GM19467 (cell line): ENCODE measurements around the gene INSC.

Source experiments
- ATAC-seq: cut with Tn5 transposase; IDR thresholded peaks from one replicate; pipeline ENCODE4 v1.9.1; 2021; ENCODE audit warnings: mild to moderate bottlenecking, moderate library complexity; ENCODE audit not compliant: unreplicated experiment

INSC gene

DNA sequence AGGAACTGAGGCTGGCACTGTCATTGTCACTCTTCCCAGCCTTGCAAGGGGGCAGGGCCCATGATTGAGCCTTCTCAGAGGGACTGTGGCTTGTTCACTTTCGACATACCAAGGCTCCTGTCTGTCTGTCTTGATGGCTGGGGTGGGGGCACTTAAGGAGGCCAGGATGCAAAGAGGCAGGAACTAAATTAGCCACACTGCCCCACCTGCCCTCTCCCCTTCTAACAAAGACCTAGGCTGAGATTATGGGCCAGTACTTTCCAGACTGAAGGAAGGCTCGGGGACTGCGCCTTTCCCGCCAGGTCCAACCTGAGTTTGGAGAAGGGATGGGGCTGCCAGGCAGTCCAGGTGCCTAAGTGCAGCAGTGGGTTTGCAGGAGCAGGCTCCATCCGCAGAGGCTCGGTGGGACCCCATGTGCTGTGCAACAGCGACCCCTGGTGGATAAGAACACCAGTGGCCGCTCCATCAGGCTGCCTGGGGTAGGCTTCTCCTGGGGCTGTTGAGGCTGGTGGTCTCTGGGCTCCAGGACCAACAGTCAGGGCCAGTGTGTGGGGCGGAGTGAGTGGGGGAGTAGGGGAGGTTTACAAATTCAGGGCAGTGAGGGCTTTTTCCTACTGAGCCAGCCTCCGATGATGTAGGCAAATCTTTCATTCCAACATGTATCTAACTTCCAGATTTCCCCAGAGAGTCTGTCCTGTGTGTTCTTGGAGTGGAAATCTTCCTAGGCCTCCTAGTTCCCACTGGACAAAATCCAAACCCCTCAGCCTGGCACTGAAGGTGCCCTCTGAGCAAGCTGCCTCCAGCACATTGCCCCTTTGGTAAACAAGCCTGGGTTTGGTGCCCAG, 93.9 kb downstream of the INSC start:
- ATAC-seq = peak; percentile 95

- no peak for ATAC-seq
Observed at GRCh38 chr11:15212876-15213275, 98.2 kb downstream of the INSC start.

DNA sequence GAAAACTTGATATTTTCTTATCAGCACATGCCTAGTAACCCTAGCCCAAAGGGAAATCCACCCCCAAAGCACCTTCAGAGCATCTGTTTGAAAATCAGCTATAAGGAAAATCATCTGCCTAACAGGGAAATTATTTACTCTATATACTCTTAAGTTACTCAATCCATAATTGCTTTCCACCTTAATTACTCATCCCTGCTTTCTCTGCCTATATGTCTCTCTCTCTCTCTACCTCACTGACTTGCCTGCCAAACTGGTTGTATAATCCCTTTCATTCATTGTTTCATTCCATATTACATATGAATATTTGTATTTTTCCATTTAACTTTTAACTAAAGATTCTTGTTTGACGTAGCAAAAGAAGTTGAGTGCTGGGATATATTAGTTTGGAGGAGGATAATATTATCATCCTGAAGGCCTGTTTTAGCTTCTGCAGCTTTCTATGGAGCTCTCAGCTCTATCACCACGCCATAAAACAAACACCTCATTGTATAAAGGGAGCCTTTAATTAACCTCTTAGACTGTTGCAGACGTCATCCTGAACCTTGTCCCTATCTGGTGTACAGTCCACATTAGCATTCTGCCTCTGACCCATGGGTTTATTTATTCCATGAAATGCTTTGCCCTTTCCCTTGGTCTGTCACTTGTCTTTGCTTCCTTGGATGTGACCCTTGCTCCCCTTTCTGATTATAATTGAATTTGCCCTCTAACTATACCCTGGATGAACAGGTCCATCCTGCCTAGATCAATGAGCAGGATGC, 98.9 kb downstream of the INSC start:
- no peak for ATAC-seq

- no peak for ATAC-seq
Observed at GRCh38 chr11:15215005-15215404, 100.3 kb downstream of the INSC start.

- no peak for ATAC-seq
Observed at GRCh38 chr11:15216678-15217077, 102.0 kb downstream of the INSC start.

GRCh38 chr11:15217416-15217815, 102.7 kb downstream of the INSC start:
- no peak for ATAC-seq

DNA sequence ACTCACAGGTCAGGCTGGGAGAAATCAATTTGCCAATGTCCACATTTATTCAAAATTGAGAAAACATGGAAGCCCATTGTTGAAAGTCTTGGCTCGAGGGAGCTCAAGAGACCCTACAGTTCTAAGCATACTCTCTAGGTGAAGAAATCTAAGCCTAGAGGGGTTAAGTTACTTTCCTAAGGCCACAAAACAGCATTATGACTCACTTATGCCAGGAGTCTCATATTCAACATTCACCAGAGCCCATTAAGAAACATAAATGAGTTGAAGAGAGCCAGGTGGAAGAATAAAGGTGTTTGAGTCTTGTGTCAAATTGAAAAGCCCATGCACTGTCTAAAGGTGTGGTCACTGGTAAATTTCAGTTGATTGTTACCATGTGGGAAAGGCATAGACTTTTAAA, 108.1 kb downstream of the INSC start:
- no peak for ATAC-seq

DNA sequence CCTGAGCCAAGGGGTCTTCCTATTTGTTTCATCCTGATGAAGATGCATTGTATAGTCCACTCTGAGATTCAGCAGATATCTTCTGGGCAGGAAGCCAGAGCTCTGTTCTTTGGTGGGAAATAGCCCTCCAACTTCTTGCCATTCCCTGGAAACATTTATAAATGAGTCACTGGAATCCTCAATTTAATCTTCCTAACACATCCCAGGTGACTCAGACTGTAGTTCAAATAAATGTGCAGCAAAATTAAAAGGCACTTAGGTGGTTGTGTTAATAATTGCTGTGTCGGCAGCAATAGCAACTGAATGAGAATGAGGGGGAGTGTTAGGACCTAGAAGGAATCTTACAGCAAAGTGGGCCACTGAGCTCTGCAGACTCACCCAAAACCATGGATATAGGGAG, 108.6 kb downstream of the INSC start:
- no peak for ATAC-seq

- ATAC-seq = no peak
Observed at GRCh38 chr11:15224466-15224865, 109.7 kb downstream of the INSC start.

DNA sequence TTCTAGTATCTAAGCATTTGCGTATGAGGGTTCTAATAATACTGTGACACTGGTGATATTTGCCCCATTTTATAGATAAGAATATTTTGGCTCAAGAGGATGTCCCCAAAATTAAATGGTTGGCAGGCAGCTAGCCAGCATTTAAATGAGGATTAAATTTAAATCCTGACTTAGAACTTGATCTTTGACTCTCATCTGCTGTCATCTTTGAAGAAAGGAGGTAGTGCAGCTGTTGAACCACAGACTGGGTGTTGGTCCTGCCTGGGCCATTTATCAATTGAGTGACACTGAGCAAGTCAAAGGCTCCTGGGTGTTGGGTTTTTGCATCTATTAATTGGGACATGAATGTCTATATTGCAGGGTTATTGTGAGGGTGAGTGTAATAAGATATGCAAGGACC, 112.3 kb downstream of the INSC start:
- ATAC-seq = no peak

GRCh38 chr11:15228331-15228849, 113.7 kb downstream of the INSC start:
- no peak for ATAC-seq

DNA sequence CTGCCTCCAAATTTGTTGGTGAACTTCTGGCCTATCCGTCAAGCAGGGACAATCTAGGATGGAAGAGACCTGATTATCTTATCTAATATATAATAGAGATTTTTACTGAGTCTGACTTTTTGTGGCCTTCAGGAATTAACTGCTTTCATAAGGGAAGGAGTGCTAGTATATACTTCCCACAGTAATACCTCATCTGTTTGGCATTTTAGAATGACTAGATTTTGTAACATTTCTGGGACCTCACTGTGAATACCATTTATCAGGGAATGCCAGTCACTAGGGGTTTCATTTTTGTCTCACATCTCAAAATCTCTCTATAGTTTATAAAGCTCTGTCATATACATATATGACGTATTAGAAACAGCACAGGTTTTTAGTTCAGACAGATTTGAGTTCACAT, 114.3 kb downstream of the INSC start:
- ATAC-seq = no peak

DNA sequence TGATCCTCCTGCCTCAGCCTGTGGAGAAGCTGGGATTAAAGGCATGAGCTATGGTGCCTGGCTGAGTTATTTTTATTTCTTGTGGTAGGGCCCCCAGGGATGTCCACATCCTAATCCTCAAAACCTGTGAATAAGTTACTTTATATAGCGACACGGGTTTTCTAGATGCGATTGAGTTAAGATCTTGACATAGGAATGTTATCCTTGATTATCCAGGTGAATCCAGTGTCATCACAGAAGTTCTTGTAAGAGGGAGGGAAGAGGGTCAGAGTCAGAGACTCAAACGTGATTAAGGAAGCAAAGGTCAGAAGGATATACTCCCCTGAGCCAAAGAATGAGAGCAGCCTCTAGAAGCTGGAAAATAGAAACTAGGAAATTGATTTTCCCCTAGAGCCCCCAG, 117.8 kb downstream of the INSC start:
- ATAC-seq = no peak

DNA sequence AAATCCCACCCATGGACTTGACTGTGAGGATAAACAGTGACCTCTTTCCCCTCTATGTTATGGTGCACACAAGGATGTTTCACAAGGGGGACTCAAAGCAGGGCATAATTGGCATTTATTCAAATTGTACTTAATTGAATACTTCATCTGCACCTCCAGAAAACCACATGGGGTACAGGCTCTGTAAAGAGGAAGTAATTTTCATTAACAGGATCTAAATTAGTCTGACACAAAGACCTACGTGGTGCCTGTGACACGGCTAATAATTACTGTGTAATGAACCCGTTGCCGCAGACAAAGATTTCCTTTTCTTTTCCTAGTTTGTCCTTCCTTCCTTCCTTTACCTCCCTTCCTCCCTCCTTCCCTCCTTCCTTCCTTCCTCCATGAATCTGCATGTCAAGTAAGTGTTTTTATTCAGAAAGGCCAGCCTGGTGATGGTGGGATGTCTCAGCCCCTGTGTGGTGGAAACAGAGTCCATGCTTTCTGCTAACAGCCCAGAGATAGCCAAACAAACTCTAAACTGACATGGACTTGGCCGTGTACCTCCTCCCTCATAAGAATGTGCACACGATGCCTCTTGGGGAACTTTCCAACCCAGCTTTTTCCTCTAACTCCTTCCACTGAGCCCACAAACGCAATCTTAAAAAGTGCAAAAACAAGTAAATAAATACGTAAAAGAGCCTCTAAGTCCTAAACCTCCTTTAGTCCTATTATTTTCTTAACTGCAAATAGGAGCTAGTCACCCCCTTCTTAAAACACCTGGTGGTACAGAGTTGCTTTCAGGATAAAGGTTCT, 118.8 kb downstream of the INSC start:
- no peak for ATAC-seq

- no peak for ATAC-seq
Observed at GRCh38 chr11:15234796-15235195, 120.1 kb downstream of the INSC start.

GRCh38 chr11:15236559-15236958, 121.8 kb downstream of the INSC start:
- no peak for ATAC-seq

DNA sequence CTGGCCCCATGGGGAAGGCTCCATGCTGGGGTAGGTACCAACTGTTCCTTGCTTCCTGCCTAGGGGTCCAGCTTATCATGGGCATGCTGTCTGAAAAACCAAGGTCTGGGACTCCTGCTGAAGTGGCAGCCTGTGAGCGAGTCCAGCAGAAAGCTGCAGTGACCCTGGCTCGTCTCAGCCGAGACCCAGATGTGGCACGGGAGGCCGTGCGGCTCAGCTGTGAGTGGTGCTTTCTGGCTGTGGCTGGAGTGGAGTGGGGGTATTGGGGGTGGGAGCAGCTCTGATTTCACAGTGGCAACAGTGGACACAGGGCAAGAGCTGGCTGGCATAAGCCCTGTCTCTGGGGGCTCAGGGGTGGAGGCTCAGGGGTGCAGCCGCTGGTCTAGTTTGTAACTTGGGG, 124.1 kb downstream of the INSC start:
- no peak for ATAC-seq

DNA sequence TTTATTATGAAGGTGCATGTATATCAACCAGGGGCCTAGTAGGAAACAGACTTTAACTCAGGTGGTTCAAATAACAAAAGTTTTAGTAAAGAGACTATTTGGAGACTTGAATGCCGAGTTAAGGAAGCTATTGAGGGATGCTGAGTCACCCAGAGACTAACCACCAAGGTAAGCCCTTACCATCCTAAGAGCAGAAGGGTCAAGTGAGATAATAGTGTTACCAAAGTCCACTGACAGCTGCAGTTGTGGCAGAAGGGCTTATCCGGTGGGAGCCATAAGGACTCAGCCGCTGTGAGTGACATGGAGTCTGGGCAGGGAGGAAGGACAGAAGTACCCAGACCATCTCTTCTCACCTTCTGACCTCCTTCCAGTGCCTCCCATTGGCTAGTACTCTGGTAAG, 134.0 kb downstream of the INSC start:
- no peak for ATAC-seq

DNA sequence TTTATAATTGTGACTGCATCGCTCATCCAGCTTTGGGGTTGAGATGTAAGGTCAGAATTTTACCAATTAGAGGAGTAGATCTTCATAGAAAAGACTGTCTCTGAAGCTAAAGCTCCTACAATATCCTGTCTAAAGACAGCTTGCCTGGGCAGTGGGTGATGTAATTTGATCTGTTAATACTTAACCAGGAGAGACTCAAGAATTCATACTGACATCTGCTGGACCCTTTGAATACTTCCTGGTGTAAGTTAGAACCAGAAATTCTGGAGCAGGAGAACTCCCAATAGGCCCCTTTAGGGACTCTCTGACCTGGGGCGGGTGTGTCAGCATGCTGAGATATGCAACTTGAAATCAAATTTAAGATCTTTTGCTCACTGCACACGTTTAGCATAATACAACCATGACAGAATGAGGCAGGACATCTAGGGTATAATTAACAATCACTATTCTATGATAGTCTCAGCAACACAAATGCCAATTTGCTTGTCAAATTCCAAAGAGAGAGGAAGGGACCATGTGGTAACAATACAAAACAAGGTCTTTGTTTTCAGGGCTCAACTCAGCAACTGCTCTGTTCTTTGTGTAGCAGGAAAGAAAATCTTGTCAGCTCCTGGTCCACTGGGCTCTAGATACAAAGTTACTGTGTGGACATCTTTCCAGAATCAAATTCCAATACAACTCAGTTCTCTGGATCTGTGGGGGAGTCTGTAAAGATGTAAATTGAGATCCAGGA, 143.9 kb downstream of the INSC start:
- ATAC-seq = peak; percentile 92

- no peak for ATAC-seq
Observed at GRCh38 chr11:15266999-15267398, 152.3 kb downstream of the INSC start.

GRCh38 chr11:15268598-15268997, 153.9 kb downstream of the INSC start:
- ATAC-seq = no peak
